ENCODE results near the gene PDE9A.

The PDE9A gene

DNA sequence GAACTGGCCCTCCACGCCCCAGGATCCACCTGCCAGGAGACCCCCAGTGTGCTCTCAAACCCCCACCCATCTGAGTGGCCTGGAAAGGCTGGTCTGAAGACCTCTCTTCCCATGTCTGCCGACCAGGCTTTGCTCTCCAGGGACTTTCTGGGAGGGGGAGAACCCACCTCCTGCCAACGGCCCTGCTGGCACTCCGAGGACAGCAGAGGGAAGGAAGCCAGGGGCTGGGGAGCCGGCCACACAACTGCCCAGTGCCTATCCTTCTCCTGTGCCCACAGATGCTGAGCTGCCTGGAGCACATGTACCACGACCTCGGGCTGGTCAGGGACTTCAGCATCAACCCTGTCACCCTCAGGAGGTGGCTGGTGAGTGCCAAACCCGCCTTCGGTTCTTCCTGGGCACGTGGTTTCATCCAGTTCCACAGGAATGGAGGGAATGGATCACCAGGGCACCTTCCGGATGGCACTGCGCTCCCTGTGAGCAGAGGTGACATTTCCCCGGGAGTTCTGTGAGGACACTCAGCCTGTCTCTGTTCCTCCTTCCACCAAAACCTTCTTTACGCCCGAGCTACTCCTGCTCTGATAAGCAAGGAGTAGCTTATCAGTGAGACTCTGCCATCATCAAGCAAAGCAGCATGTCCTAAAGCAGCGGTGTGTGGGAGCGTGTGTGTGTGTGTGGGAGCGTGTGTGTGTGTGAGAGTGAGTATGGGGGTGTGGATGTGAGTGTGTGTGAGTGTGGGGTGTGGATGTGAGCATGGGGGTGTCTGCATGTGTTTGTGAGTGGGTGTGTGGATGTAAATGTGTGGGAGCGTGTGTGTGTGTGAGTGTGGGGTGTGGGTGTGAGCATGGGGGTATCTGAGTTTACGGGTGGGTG is 105.5 kb downstream of the PDE9A start:
- DNase-seq (ENCODE audit: low read depth) = no peak

DNA sequence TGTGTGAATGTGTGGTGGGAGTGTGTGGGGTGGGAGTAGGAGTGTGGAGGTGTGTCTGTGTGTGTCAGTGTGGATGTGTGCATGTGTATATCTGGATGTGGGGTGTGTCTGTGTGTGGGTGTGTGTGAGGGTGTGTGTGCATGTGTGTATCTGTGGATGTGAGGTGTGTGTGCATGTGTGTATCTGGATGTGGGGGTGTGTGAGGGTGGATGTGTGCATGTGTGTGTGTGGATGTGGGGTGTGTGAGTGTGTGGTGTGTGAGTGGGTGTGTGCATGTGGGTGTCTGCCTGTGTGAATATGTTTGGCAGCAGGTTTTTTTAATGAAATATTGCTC is 106.1 kb downstream of the PDE9A start:
- DNase-seq (ENCODE audit: low read depth) = no peak

DNA sequence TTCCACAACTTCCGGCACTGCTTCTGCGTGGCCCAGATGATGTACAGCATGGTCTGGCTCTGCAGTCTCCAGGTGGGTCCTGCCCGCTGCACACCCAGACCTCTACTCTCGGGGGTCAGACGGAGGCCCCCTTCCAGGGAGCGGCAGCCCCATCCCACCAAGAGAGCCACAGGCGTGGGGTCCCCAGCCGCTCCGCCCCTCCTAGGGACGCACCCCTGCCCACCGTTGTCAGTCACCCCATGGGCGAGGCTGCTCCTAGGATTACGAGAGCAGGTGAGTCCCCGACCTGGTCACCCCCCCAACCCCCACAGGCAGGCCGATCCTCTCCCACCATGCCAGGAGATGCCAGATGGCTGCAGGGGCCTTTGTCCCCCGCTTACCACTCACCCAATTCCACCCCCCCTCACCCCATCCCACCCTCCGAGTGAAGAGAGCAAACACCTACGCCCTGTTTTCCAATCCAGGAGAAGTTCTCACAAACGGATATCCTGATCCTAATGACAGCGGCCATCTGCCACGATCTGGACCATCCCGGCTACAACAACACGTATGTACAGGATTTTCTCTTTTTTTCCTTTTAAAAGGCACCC is 107.0 kb downstream of the PDE9A start:
- no peak for DNase-seq (ENCODE audit: low read depth)

DNA sequence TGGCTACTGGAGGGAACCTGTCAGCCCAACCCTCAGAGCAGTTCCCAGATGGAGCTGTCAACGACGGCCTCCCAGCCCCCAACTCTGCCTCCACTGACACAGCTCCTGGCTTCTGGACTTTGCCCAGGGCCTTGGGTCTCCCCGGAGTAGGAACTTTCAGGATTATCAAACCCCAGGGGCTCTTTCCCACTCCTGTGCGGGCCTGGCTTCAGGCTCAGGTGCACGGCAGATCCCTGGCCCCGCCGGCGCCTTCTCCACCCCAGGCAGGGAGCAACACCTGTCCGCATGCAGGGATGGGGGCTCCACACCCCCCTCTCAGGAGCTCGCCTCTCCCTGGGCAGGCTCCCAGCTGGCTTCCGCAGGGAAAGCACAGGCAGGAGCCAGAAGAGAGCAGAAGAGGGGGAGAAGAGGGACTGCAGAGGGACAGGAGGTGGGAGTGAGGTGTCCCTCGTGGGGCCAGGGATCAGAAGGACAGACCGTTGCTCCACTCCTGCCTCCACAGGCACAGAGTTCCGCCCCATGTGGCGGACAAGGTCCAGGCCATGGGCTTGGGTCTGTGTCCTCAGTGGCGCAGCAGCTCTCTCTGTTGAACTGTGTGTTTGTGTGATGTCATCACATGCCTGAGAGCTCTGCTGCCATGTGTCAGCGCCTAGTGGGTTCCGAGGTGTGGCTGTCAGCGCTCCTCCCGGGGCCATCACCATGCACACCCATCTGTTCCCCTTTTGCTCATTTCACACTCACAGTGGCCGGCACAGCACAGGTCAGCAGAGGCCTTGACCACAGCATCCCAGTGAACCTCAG is 107.7 kb downstream of the PDE9A start:
- DNase-seq (ENCODE audit: low read depth) = no peak

DNA sequence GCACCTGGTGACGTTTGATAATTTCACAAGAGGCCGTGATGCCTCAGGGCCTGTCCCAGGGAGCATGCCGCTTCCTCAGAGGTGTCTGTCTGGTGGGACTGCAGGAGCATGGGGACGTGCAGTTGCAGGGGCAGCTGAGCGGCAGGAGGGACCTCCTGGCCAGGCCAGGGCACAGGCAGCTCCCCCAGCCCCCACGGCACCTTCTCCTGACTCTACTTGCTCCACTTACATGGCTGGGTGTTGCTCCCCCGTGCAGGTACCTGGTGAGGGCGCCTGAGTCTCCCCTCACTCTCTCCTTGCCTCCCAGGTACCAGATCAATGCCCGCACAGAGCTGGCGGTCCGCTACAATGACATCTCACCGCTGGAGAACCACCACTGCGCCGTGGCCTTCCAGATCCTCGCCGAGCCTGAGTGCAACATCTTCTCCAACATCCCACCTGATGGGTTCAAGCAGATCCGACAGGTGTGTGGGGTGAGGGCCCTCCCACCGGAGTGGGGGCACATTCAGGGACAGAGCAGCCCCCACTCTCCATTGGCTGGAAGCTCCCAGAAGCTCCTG is 108.4 kb downstream of the PDE9A start:
- no peak for DNase-seq (ENCODE audit: low read depth)

DNA sequence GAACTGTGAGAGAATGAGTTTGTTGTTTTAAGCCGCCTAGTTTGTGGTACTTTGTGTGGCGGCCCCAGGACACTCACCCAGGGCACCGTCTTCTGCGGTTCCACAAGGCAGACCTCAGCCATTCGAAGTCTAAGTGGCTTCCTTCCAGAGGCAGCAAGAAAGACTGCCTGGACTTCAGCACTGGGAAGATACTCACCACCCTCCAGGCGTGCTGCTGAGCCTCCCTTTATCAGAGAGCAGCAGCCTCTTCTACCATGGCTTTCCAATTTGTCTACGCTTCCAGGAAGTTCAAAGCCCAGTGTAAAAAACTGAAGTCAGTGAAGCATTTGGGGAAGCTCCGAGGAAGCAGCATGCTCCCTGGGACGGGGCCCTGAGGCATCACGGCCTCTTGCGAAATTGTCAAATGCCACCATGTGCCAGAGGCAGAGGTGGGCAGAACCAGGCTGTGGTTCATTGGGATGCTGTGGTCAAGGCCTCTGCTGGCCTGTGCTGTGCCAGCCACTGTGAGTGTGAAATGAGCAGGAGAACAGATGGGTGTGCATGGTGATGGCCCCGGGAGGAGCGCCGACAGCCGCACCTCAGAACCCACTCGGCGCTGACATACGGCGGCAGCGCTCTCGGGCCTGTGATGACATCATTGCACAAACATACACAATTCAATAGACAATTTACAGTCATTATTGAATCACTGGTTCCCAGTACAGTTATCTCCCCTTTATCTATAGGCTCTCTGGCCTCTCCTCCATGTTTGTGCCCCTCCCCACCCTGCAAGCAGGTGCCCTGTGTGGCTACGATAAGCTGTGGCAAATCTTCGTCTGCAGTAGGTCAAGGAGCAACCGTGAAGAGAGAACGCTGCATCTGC is 110.4 kb downstream of the PDE9A start:
- DNase-seq (ENCODE audit: low read depth) = no peak

DNA sequence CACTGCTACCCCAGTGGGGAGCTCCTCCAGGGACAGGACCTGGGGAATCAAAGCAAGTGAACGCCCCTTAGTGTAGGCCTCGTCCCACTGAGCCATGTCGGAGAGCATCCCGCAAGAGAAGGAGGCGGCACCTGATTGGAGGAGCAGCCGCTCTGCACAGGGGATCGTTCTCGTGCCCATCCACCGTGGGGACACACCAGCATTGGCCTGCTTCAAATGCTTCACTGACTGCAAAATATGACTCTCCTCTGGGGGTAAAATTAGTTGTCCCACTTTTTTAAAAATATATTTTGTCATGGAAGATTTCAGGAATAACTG is 111.0 kb downstream of the PDE9A start:
- no peak for DNase-seq (ENCODE audit: low read depth)

DNA sequence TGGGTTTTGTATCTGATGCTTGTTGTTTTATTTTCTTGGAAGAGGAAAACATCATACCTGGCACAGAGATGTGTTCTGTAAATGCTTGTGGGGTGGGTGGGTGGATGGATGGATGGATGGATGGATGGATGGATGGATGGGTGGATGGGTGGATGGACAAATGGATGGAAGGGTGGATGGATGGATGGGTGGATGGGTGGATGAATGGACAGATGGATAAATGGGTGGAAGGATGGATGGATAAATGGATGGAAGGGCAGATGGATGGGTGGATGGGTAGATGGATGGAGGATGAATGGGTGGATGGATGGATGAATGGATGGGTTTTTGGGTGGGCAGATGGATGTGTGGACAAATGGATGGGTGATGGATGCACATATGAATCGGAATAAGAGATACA is 111.5 kb downstream of the PDE9A start:
- no peak for DNase-seq (ENCODE audit: low read depth)

DNA sequence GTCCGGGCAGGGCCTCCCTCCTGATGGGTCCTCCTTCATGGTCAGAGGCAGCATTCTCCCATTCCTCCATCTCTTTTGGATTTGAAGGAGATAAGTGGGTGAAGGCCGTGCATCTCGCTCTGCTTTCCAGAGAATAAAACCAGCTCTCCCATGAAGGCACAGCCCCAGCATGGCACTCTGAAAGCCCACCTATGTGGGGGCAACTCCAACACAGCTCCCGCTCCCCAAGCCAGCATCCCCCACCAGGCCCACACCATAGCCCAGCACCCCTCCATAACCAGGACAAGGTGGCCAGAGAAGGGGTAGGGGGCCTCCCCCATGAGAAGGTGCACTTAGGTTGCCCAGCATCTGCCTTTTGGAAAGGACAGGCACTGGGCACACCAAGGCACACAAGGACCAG is 112.2 kb downstream of the PDE9A start:
- no peak for DNase-seq (ENCODE audit: low read depth)

DNA sequence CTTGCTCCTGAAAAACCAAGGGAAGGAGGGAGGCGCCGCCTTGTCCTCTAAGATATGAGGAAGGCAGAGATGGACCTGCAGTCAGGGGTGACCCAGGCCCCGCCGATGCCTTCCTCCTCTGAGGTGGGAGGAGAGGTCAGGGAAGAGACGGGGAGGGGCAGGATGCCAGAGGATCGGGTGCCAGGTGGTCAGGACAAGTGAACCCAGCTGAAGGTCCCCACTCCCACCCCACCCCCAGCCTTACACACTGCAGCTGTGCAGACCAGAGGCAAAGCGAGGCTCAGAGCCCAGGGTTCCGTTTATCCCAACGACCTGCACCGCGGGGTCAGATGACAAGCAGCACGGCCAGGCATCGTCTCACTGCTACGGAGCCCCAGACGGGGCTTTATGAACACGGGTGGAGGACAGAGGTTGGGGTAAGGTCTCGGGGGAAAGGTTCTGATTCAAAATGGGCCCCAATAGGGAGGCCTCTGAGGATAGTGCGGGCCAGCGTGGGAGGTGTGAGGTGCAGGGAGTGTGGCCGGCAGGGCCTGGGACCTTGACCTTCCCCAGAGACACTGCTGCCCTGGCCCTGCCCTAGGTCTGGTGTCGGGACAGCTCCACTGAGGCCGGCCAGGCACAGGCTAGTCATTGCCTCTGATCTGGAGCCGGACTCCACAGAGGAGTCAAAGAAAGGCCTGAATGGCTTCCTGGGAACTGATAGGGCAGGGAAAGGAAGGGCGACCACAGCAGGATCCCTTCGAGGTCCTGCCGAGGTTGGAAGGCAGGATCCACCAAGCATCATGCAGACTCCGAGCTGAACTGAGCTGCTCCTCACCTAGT is 113.5 kb downstream of the PDE9A start:
- DNase-seq (ENCODE audit: low read depth) = no peak

DNA sequence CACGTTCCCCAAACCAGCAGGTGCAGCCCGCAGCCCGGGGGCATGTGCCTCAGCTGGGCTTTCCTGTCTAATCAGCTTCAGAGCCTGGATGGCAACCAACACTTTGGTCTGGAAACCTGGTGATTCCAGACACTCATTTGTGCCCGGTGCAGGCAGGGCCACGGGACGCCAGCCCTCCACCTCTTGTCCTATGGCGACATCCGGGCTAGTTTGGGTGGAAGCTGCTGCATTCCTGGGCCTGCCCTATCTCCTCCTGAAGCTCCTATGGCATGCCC is 114.1 kb downstream of the PDE9A start:
- no peak for DNase-seq (ENCODE audit: low read depth)

DNA sequence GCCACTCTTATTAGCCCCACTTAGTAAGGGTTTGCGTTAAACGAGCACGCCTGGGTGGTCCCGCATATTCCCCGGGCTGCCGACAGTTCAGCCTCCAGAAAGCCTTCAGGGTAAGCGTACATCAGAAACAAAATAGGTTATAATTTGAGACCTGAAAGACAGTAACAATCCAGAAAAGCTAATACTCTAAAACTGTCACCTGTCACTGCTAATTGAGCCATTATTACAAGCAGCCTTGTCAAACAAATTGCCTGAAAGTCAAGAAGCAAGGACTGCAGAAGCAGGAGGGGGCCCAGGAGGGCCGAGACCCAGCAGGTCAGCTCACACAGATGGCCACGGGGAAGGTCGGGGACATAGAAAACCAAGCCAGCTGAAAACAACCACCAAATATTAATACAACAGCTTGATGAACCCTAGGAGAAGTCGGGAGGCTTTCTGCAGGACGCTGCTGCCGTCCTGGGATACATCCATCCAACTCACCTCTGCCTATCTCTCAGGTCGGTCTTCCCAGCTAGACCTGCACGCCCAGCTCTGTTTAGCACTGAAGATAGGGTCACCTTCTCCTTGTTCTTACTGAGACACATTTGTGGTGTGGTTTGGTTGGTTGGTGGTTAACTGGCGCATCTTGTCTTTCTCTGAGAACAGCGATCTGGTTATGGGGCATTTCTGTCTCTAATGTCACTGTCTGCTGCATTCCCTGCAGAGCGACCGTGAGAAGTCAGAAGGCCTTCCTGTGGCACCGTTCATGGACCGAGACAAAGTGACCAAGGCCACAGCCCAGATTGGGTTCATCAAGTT is 115.1 kb downstream of the PDE9A start:
- no peak for DNase-seq (ENCODE audit: low read depth)

DNA sequence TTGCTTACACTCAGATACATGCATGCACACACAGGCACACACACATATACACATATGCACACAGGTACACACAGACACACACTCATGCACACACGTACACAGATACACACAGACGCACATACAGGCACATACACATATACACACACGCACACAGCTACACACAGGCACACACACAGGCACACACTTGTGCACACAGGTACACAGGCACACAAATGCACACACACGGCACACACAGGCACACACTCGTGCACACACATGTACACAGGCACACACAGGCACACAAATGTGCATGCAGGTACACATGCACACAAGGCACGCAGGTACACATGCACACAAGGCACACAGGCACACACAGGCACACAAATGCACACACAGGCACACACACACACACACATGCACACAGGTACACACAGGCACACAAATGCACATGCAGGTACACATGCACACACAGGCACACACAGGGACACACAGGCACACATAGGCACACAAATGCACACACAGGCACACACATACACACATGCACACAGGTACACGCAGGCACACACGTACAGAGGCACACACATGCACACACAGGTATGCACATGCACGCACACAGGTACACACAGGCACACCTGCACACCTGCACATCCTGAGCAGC is 115.9 kb downstream of the PDE9A start:
- no peak for DNase-seq (ENCODE audit: low read depth)

DNA sequence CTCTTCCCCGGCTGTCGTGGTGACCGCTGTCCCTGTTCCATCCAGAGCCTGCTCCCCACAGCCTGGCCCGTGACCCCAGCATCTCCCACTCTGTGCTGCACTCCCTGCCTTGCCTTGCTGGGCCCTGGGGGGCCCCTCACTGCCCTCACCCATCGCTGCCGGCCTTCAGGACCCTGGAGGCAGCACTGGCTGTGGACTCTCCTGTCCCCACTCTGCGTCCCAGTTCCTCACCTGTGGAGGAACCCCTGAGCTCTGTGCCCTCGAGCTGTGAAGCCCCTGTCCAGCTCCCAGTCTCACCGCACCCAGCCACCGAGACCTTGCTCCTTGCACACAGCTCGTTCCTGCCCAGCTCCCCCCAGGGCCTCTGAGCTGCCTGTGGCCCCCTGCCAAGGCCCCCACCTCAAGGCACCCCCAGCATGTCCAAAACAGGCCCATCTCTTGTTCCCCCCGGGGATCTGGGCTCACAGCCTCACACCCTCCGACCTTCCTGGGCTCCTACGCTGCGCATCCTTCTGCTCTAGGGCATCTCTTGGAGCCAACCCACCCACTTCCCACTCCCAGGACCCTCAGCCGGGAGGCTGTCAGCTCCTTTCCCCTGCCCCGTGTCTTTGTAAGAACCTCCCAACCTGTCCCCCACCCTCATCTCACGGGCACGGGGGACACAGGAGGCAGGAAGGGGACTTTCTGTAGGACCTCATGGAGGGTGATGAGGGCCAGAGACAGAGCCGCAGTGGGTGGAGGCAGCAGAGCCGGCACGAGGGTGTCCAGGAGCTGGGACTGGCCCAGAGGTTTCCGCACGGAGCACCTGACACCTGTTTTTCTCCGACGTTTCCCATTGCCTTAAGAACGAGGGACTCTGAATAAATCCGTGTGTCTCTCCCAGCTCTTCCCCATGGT is 116.6 kb downstream of the PDE9A start:
- no peak for DNase-seq (ENCODE audit: low read depth)

DNA sequence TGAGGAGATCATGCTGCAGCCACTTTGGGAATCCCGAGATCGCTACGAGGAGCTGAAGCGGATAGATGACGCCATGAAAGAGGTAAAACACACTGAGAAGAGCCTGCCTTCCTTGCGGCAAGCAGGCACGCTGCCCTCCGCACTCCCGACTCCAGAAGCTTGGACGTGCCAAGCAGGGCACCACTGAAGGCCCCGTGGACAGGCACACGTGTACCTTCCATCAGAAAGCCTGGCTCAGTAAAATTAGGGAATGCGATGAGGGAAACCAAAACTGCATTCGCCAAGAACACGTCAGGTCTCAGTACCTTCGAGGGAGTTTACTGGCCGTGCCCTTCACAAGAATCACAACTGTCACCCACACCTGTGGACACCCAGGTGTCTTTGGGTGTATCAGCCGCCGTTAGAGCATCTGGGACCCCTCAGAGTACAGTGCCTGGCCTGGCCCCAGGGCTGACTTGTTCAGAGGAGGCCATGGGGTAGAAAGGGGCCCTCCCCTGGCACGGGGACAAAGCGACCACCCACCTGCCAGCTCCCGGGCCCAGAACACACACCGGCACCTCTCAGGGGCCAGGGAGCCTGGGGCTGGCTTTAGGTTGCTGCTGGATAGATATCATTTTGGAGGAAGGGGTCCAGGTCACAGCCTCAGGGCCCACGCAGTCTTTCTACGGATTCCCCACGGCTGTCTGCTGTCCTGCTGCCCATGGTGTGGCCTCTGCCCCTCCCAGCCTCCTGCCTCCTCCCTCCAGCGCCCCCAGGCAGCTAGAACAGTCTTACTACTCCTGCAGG is 117.5 kb downstream of the PDE9A start:
- DNase-seq (ENCODE audit: low read depth) = no peak

DNA sequence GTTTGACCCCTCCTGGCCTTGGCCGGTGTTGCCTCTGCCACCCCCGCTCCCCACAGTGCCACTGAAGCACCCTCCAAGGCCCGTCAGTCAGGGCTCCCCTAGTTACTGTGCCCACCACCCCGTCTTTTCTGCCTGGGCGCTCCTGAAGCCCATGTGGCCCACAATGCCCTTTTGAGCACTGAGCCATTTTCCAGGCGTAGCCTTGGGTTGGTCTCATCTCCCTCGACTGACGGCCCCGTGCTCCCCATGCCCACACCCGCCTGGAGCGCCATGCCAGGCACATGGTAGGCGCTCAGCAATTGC is 118.0 kb downstream of the PDE9A start:
- DNase-seq (ENCODE audit: low read depth) = no peak

DNA sequence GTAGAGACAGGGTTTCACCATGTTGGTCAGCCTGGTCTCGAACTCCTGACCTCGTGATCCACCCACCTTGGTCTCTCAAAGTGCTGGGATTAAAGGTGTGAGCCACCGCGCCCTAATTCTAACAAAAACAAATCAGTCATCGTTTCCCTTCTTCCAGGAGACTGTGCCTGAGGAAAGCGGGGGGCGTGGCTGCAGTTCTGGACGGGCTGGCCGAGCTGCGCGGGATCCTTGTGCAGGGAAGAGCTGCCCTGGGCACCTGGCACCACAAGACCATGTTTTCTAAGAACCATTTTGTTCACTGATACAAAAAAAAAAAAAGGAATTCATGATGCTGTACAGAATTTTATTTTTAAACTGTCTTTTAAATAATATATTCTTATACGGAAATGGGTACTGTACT is 121.7 kb downstream of the PDE9A start:
- DNase-seq (ENCODE audit: low read depth) = no peak

DNA sequence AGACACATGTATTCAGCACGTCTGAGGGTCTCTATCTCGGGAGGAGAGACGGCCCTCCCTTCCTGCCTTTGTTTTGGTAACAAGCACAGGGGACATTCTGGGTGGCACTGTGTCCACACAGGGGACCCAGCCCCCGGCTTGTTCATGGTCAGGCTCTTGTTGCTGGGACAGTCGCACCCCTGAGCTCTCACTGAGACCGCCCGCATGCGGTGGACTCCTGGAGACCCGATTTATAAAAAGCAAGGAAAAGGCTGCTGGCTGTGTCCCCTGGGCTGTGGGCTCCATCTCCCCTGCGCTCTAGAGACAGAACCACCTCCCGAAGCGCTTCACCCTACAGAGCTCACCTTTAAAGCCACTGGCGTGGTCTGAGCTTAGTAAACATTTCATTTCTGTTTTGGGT is 122.5 kb downstream of the PDE9A start:
- DNase-seq (ENCODE audit: low read depth) = no peak
